ENCODE measurements around the gene POLN. TPM values are rescaled to one million over a fixed set of nuclear protein-coding genes. Genes with fewer than 3 reads are reported as not detected.

The POLN gene
- polyA plus RNA-seq, 1 experiment: 1.5 TPM

DNA sequence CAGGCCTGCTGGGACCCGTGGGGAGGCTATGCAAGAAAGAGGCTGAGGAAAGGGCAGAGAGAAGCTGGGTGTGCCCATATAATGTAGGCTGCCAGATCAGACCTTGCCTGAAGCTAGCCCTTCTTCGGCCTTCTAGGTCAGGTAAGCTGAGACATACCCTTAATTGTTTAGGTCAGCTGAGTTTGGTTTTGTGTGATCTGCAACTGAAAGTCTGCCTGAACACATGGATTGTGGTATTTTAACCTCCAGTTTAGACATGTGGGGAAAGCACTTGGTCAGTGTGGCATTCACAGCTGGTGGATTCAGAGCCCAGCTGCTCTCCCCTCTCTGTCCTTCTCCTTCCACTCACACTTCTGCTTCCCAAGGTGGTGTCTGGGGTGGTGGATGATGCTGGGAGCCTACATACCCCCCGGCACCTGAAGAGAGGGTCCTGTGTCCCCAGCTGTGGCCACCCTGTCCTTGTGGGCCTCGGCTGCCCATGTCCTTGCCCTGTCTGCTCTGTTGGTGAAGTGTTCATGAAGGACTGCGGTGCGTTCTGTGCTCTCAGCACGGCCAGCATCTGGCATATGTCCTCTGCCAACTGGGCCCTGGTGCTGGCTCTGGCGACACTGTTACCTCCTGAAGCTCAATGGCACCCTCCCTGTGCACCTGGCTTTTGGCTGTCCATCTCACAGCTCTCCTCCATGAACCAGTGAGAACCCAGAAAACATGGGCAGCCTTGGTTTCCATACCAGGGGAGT is 100.7 kb downstream of the POLN start:
- TF ChIP-seq, protein P1, sequence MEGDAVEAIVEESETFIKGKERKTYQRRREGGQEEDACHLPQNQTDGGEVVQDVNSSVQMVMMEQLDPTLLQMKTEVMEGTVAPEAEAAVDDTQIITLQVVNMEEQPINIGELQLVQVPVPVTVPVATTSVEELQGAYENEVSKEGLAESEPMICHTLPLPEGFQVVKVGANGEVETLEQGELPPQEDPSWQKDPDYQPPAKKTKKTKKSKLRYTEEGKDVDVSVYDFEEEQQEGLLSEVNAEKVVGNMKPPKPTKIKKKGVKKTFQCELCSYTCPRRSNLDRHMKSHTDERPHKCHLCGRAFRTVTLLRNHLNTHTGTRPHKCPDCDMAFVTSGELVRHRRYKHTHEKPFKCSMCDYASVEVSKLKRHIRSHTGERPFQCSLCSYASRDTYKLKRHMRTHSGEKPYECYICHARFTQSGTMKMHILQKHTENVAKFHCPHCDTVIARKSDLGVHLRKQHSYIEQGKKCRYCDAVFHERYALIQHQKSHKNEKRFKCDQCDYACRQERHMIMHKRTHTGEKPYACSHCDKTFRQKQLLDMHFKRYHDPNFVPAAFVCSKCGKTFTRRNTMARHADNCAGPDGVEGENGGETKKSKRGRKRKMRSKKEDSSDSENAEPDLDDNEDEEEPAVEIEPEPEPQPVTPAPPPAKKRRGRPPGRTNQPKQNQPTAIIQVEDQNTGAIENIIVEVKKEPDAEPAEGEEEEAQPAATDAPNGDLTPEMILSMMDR (IDR thresholded peaks at IDR 0.05; ENCODE audit: insufficient read depth, low read depth, low read length): no peak
- ChIA-PET CTCF (interaction anchor here (0.6 to 1.1 kb wide), 2 partner anchors 11 to 30 kb away, joined by 3 read pairs; no protein-coding TSS in a partner anchor), POLR2A (no interaction called here)
- Histone ChIP-seq H3K4me3 (ENCODE audit: low read depth, low read length) (no peak overlapping the region), H3K27me3 (ENCODE audit: control insufficient read depth, insufficient read depth, low read length) (no peaks in the 10 kb centered on the region), H3K36me3 (ENCODE audit: control insufficient read depth, insufficient read depth, low read length) (no peaks in the 10 kb centered on the region)
- no peak for DNase-seq (ENCODE audit: low read depth)

DNA sequence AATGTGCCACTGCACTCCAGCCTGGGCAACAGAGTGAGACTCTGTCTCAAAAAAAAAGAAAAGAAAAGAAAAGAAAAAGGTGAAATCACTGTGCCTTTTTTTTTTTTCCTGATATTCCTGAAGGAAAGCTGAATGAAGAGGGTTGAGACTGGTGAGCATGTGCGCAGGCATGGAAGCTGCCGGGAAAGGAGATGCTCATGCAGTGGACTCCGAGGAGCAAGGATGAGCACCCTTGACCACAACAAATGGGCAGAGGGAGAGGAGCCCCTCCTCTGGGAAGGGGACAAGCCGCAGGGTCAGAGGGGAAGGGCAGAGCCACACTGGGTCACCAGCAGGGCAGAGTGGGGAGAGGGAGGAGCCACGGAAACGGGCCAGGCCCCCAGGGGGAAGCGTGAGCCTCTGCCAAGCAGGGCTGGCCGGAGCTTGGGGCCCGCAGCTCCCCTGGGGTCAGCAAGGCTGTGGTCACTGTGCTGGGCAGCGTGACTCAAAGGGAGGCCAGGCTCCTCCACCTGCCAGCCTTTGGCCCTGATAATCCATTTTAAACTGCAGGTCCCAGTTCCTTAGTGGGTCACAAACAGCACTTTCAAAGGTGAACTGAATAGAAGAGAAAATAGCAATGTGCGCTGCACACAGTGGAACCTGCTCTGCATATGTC is 102.9 kb downstream of the POLN start:
- Histone ChIP-seq H3K4me3 (ENCODE audit: low read depth, low read length) (no peak overlapping the region), H3K36me3 (ENCODE audit: control insufficient read depth, insufficient read depth, low read length) (no peaks in the 10 kb centered on the region), H3K27me3 (ENCODE audit: control insufficient read depth, insufficient read depth, low read length) (no peaks in the 10 kb centered on the region)
- TF ChIP-seq, protein P1 (IDR thresholded peaks at IDR 0.05; ENCODE audit: insufficient read depth, low read depth, low read length): no peak
- DNase-seq (ENCODE audit: low read depth): no peak
- POLR2A ChIA-PET: no interaction called here
- CTCF ChIA-PET: interaction anchor here (1.9 kb wide), 1 partner anchor 14 kb away, joined by 5 read pairs; no protein-coding TSS in a partner anchor

DNA sequence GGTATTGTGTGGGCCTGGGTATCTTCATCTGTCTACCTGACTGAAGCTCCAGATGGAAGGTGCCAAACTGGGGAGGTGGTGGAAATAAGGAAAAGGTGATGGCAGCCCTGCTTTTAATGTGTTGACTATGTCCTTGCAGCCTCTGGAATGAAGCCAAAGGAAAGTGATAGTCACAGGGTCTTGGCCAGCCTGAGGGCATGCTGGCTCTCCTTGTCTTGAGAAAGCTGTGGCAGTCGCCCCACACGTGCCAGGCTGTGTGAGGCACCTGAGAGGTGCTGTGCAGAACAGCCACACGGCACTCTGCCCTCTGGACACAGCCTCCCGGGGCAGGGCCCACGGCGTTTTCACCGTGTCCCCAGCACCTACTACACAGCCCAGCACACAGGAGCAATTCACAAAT is 105.2 kb downstream of the POLN start:
- CTCF ChIA-PET: interaction anchor here (0.7 to 1.0 kb wide), 2 partner anchors 41 to 151 kb away, joined by 3 read pairs; no protein-coding TSS in a partner anchor
- POLR2A ChIA-PET: no interaction called here
- Histone ChIP-seq H3K36me3 (ENCODE audit: control insufficient read depth, insufficient read depth, low read length) (no peaks in the 10 kb centered on the region), H3K27me3 (ENCODE audit: control insufficient read depth, insufficient read depth, low read length) (no peaks in the 10 kb centered on the region), H3K4me3 (ENCODE audit: low read depth, low read length) (no peak overlapping the region)
- no peak for DNase-seq (ENCODE audit: low read depth)
- TF ChIP-seq, protein P1 (IDR thresholded peaks at IDR 0.05; ENCODE audit: insufficient read depth, low read depth, low read length): no peak

DNA sequence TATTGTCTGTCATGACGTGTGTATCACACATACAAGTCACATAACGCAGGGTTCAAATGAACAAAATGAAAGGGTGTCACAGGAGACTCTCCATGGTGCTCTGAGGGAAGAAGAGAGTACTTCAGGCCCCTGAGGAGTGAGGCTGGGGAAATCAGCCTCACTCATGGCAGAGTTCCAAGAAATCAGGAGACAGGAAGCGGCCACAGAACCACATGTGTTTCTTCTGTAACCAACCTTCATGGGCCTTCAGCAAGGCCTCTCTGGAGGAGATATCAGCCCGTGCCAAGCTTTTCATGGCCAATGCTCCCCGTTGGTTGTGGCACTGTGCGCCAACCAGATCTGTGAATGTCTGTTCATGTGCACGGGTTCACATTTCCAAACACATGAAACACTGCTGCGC is 106.8 kb downstream of the POLN start:
- Histone ChIP-seq H3K36me3 (ENCODE audit: control insufficient read depth, insufficient read depth, low read length) (no peaks in the 10 kb centered on the region), H3K27me3 (ENCODE audit: control insufficient read depth, insufficient read depth, low read length) (no peaks in the 10 kb centered on the region), H3K4me3 (ENCODE audit: low read depth, low read length) (no peak overlapping the region)
- ChIA-PET CTCF (no interaction called here), POLR2A (no interaction called here)
- TF ChIP-seq, protein P1 (IDR thresholded peaks at IDR 0.05; ENCODE audit: insufficient read depth, low read depth, low read length): no peak
- DNase-seq (ENCODE audit: low read depth): no peak

DNA sequence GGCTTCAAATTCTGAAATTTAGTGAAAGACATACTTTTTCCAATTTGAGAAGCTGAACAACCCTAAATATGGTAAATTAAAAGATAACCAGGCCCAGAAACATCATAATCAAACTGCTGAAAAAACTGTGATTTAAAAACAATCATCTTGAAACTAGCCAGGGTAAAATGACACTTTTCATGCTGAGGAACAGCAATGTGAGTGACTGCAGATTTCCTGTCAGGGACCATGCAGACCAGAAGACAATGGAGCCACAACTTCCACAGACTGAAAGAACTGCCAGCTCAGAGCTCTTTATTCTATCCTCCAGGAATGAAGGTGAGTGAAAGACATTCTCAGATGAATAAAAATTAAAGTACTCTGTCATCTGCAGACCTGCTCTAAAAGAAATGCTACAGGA is 109.5 kb downstream of the POLN start:
- H3K36me3 ChIP-seq (ENCODE audit: control insufficient read depth, insufficient read depth, low read length): no peaks in the 10 kb centered on the region
- CTCF ChIA-PET: interaction anchor here (0.6 kb wide), 1 partner anchor 129 kb away, joined by 3 read pairs; no protein-coding TSS in a partner anchor
- no peaks in the 10 kb centered on the region for H3K27me3 ChIP-seq (ENCODE audit: control insufficient read depth, insufficient read depth, low read length)
- DNase-seq (ENCODE audit: low read depth): no peak
- TF ChIP-seq, protein P1 (IDR thresholded peaks at IDR 0.05; ENCODE audit: insufficient read depth, low read depth, low read length): no peak
- POLR2A ChIA-PET: no interaction called here
- no peak overlapping the region for H3K4me3 ChIP-seq (ENCODE audit: low read depth, low read length)

All from BJ (cell line).